Nephron (organoid): Measurements from ENCODE around the gene ZBTB25.
"Not testable (repeated sequence)": the region's sequence is repeated elsewhere in the genome, so short reads cannot be mapped to it uniquely, and the experiment has no call there.

Source experiments
- H3K27ac Mint-ChIP-seq, 3 experiments: 2 replicates each; pipeline ENCODE4 v1.8.0; 2020; ENCODE audit warnings: mixed read lengths in 3 of 3, mild to moderate bottlenecking in 2 of 3, moderate library complexity in 1 of 3
- H3K27me3 Mint-ChIP-seq: 2 replicates; pipeline ENCODE4 v1.8.0; 2021; ENCODE audit warnings: low read depth, mild to moderate bottlenecking, moderate library complexity, mixed read lengths
- H3K36me3 Mint-ChIP-seq: 2 replicates; pipeline ENCODE4 v1.8.0; 2020; ENCODE audit warnings: low read depth, mixed read lengths
- H3K4me1 Mint-ChIP-seq: 2 replicates; pipeline ENCODE4 v1.8.0; 2020; ENCODE audit warnings: mixed read lengths
- H3K4me3 Mint-ChIP-seq, 3 experiments: 2 replicates each; pipeline ENCODE4 v1.8.0; 2020; ENCODE audit warnings: mild to moderate bottlenecking in 3 of 3, mixed read lengths in 3 of 3, moderate library complexity in 2 of 3
- H3K9me3 Mint-ChIP-seq: 2 replicates; pipeline ENCODE4 v1.8.0; 2020; ENCODE audit warnings: mixed read lengths
- CTCF ChIP-seq, 3 experiments: fragments of 200-600 bp; sonication (generic); IDR thresholded peaks; one replicate each; pipeline ENCODE4 v1.5.0; 2021; ENCODE audit warnings: antibody characterized with exemption in 3 of 3; ENCODE audit not compliant: unreplicated experiment in 3 of 3

The ZBTB25 gene

DNA sequence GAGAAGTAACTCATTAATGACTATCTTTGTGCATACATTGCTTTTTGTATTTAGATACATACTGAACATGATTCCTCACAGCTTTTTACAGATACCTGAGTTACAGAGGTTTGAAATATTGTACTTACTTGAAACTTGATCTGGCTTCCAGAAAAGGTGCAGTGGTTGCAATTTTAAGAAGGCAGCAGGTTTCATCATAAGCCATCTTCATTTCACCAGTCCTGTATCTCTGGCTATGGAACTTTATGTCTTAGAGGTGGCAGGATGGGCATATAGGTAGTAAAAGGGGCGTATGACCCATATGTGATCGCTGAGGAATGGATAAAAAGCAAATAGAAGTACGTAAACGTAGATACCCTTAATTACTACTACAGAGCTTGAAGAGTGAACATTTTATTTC is 14.6 kb upstream of the ZBTB25 start:
- peaks cover 9% of the 10 kb centered on the region for H3K4me1 Mint-ChIP-seq
- H3K27ac Mint-ChIP-seq, result no peak overlapping the region
- no peaks in the 10 kb centered on the region for H3K36me3 Mint-ChIP-seq
- H3K4me3 Mint-ChIP-seq, result no peak overlapping the region
- no peak for TF ChIP-seq CTCF (IDR thresholded peaks at IDR 0.05; ENCODE audit: unreplicated experiment in 3 of 3)
- no peaks in the 10 kb centered on the region for H3K9me3 Mint-ChIP-seq
- no peaks in the 10 kb centered on the region for H3K27me3 Mint-ChIP-seq

DNA sequence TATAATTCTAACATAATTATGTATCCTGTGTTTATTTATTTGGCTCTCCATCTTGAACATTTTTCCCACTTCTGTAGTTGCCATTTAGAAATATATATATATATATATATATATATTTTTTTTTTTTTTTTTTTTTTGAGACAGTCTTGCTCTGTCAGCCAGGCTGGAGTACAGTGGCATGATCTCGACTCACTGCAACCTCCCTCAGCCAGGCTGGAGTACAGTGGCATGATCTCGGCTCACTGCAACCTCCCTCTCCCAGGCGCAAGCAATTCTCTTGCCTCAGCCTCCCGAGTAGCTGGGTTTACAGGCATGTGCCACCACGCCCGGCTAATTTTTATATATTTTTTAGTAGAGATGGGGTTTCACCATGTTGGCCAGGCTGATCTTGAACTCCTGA is 14.0 kb upstream of the ZBTB25 start:
- not testable (repeated sequence) for H3K27me3 Mint-ChIP-seq, H3K4me3 Mint-ChIP-seq, H3K27ac Mint-ChIP-seq, H3K4me1 Mint-ChIP-seq, H3K36me3 Mint-ChIP-seq, H3K9me3 Mint-ChIP-seq

- TF ChIP-seq CTCF (IDR thresholded peaks at IDR 0.05; ENCODE audit: unreplicated experiment in 3 of 3), result no peak
- Mint-ChIP-seq H3K9me3 (no peaks in the 10 kb centered on the region), H3K4me3 (no peak overlapping the region), H3K4me1 (peaks cover 9% of the 10 kb centered on the region), H3K36me3 (no peaks in the 10 kb centered on the region), H3K27me3 (no peaks in the 10 kb centered on the region), H3K27ac (no peak overlapping the region)
Measured at GRCh38 chr14:64516969-64517368, 13.3 kb upstream of the ZBTB25 start.

- Mint-ChIP-seq H3K4me1 (peaks cover 25% of the 10 kb centered on the region), H3K4me3 (no peak overlapping the region), H3K27me3 (no peaks in the 10 kb centered on the region), H3K27ac (no peak overlapping the region), H3K9me3 (no peaks in the 10 kb centered on the region), H3K36me3 (no peaks in the 10 kb centered on the region)
- TF ChIP-seq CTCF (IDR thresholded peaks at IDR 0.05; ENCODE audit: unreplicated experiment in 3 of 3), result no peak
Measured at GRCh38 chr14:64515053-64515452, 11.4 kb upstream of the ZBTB25 start.

GRCh38 chr14:64513271-64513670 is 9.6 kb upstream of the ZBTB25 start:
- Mint-ChIP-seq H3K4me3 (no peak overlapping the region), H3K27ac (no peak overlapping the region), H3K36me3 (no peaks in the 10 kb centered on the region), H3K9me3 (no peaks in the 10 kb centered on the region), H3K4me1 (peaks cover 26% of the 10 kb centered on the region), H3K27me3 (no peaks in the 10 kb centered on the region)
- no peak for TF ChIP-seq CTCF (IDR thresholded peaks at IDR 0.05; ENCODE audit: unreplicated experiment in 3 of 3)

- peak; percentile 81 to 86 (median 86) for TF ChIP-seq CTCF (IDR thresholded peaks at IDR 0.05; ENCODE audit: unreplicated experiment in 3 of 3)
- Mint-ChIP-seq H3K9me3 (no peaks in the 10 kb centered on the region), H3K4me3 (no peak overlapping the region), H3K36me3 (no peaks in the 10 kb centered on the region), H3K4me1 (peaks cover 42% of the 10 kb centered on the region), H3K27me3 (no peaks in the 10 kb centered on the region), H3K27ac (peak overlapping the region in 1 of 3 experiments; percentile 41)
Measured at GRCh38 chr14:64510825-64511671, 7.4 kb upstream of the ZBTB25 start.
